Stimulated activated CD4-positive, alpha-beta T cell treated with anti-CD3 and anti-CD28 coated beads, Interleukin-12 subunit alpha, Interleukin-12 subunit beta, amount 100 ng/mL, for 48 hours (primary cell): Measurements from ENCODE around the gene HVCN1.
"Not testable (repeated sequence)": the region's sequence is repeated elsewhere in the genome, so short reads cannot be mapped to it uniquely, and the experiment has no call there.

ENCODE experiments used
- DNase-seq, 3 donors: peaks; one replicate each; pipeline ENCODE4 v3.0.0-alpha.2; 2020; ENCODE audit warnings: low read depth in 2 of 3, low spot score in 1 of 3

Gene HVCN1, protein sequence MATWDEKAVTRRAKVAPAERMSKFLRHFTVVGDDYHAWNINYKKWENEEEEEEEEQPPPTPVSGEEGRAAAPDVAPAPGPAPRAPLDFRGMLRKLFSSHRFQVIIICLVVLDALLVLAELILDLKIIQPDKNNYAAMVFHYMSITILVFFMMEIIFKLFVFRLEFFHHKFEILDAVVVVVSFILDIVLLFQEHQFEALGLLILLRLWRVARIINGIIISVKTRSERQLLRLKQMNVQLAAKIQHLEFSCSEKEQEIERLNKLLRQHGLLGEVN

DNA sequence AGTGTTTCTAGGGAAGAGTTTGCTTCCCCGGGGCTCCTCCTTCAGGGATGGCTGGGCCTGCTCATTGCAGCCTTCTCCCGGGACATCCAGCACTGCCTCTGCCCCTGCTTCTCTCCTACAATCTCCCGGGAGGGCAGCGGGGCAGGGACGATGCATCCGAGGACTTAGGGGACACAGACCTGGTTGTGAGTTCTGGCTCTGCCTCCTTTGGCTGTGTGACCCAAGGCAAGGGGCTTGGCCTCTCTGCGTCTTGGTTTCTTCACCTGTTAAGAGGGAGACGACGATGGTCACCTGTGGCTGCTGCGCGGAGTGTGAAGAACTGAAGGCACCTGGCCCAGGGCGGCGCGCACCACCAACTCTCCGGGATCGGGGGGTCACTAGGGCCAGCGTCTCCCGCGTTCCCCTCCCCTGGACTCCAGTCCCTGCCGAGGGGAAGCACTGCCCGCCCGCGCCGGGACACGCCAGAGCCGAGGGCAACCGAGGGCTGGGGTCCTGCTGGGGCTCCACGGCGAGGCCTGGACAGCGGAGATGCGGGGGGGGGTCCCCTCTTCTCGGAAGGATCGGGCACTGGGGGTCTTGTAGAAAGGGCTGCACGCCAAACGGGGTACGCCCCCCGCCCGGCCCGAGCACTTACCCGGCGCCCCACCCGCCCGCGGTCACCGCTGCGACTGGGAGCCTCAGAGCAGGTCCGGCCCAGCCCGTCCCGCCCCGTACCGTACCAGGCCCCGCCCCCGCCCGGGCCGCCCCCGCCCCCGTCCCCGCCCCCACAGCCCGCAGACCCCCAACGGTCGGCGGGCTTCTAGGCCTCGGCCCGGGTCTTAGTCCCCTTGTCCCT is at the start of gene HVCN1:
Gene HVCN1 (minus strand): TSS at position 670 of the 835 bp plus-strand sequence. CDS start 5,870 bp downstream, outside the sequence.
- peak in 1 of 3 donors; percentile 16 for DNase-seq

DNA sequence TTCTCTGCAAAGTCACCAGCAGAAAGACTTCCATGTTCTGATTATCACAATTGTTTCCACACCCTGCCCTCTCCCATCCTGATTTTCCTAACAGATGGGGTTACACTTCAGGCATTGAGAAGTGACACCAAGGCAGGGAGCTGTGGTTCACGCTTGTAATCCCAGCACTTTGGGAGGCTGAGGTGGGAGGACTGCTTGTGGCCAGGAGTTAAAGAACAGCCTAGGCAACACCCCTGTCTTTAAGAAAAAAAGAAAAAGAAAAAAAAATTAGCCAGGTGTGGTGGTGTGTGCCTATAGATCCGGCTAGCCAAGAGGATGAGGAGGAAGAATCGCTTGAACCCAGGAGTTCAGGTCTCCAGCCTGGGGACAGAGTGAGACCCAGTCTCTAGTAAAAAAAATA is 48.6 kb upstream of the HVCN1 start:
- DNase-seq: no peak

DNA sequence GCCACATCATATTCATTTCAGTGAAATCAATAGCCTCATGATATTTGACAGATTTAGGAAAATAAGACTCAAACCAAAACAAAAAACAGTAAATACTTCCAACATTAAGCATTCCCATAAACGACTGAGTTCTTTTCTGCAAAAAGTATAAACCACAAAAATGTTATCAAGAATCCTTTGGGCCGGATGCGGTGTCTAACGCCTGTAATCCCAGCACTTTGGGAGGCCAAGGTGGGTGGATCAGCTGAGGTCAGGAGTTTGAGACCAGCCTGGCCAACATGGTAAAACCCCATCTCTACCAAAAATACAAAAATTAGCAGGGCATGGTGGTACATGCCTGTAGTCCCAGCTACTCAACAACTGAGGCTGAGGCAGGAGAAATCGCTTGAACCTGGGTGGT is 48.1 kb upstream of the HVCN1 start:
- DNase-seq: not testable (repeated sequence)

DNA sequence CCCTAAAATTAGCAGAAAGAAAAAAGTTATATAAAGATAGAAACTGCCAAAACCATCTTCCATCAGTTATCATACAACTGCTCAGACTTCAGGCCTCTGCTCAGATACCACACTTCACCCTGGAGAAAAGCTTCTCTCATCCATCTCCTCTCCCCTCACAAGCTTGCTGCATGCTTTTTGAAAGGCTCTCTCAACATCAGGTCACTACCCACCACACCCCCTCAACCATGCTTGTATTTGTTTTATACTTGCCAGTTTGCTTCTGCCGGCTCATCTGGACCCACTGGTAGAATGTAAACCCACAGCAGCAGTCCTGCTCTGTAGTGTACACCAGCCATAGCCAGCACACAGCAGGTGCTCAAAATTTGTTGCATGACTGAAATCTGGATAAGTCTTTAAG is 45.0 kb upstream of the HVCN1 start:
- no peak for DNase-seq

DNA sequence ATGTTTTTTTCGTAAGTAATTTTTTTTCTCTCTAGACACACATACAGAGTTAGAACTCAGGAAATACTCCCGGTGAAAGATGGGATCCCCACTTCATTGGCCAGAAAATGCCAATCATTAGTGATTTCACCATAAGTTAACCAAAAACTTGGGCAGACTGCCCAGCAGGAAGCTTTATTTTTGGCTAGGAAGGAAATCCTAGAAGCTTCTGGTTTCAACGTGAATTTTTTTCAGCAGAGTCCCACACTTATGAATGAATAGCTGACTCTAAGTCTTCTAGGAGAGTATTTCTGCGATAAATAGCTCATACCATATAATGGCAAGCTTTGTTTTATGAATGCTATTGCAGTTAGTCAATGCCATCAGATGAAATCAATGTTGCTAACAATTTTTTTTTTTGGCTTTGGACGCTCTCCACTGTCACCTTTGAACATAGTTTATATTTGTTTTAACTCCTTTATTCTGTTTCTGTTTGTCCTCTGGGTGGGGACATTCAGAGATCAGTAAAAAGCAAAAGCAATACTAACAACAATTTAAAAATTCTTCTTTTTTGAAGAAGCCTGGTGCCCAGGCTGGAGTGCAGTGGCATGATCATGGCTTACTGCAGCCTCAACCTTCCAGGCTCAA is 44.3 kb upstream of the HVCN1 start:
- DNase-seq: no peak

DNA sequence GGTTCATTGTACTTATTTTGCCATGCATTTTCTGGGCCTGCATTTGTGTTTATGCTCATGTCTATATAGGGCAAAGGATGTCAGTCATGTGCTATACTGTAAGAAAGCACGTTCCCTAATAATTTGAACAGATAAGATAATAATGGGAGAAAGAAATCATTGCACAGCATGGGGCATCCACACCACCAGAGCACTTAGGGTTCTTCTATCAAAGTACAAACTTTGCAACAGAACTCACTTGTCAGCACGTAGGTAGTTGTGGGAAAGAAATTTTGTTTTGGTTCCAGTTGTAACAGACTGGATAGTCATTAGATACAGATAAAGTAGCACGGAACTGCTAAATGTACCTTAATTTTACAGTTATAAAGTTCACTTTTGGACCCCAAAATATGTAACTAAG is 43.7 kb upstream of the HVCN1 start:
- DNase-seq: no peak

DNA sequence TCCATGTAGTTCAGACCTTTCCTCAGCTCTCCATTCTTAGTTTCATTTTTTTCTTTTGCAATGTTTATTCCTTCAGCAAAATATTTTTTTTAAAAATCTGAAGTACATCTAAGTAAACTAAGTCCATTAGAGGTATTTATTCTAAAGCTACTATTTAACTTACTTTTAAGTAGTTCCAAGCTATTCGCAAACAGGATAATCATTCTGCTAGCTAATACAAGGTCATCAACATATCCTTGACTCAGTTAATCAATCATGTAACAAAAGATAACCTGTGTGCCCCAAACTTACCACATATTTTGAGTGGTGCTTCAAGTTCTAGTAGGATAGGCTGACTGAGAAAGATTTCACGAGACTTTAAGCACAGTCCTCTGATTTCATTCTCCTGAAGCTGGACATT is 42.6 kb upstream of the HVCN1 start:
- DNase-seq: no peak

DNA sequence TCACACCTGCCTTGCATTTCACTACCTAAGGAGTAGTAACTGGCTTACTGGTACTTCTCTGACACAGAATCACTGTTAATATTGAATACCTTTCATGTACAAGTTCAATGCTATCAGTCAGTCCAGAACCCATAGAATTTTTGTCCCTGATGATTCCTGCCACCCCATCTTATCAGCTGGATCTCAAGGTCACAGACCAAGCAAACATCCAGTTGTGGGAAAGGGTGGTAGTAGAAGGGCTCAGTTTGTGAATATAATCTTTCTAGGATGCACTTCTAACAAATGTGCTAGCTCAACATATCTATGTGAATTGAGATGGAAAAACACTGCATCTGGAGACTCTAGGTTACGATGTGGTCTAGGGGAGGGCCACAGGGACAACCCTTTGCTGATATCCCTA is 39.7 kb upstream of the HVCN1 start:
- no peak for DNase-seq

DNA sequence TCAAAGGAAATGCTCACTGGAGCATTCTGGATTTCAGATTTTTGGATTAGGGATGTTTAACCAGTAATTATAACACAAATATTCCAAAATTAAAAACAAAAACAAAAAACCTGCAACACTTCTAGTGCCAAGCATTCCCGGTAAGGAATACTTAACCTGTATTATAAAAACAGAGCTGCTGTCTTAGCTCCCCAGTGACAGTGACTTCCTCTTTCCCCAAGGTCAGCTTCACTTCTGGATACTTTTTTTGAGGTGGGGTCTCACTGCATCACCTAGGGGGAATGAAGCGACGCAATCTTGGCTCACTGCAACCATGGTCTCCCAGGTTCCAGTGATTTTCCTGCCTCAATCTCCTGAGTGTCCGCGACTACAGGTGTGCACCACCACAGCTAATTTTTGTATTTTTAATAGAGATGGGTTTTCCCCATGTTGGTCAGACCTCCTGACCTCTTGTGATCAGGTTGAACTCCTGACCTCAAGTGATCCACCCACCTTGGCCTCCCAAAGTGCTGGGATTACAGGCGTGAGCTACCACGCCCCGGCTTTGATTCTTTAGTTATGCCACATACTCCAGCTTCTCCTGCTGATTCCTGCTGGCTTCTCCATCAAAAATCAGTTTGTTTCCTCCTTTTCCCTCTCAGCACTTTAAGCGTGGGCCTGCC is 37.9 kb upstream of the HVCN1 start:
- DNase-seq: no peak

DNA sequence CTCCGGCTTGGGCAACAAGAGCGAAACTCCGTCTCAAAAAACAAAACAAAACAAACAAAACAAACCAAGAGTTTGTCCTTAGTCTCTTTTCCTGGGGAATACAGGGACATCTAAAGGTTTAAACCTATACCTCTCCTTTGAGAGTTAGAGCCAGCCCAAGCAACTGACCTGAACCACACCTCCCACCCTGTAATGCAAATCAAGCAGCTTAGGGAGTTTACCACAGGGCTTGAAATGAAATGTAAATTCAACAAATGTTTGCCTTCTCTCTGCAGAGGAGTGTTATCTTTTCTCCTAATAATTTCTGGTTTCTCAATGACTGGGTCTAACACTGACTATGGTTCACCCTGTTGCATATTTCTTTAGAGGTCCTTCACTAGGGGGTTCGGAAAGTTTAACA is 37.1 kb upstream of the HVCN1 start:
- no peak for DNase-seq

DNA sequence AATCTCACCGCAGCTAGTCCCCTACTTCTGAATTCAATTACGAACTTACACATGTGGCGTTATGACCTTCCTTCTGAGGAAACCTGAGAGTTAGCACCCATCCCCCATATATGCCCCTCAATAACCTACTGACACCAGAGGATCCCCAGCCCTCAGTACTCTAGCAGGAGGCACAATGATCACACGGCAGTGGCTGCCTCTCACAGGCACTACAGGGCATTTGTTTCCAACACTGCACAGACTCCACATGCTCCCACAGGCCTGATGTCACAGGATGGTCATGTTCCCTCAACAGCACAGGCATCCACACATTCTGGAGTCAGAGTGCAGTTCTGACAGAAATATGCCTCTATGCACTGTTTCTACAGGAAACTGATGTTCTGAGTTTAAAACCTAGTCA is 36.4 kb upstream of the HVCN1 start:
- no peak for DNase-seq

DNA sequence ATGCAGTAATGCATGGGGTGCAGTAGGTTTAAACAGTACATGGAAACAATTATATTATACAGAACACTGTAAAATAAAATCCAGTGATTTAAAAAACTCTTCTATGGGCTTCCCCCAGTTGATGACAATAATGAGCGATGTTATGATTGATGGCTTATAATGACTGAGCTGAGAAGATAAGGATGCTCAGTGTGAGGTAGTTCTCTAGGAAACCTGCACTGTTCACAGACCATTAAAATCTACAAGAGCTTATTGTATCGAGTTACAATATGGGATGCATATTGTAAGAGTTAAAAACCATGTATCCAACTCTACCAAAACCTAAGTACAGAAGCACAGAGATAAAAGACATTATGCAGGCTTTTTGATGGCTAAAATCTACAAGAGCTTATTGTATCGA is 34.0 kb upstream of the HVCN1 start:
- DNase-seq: not testable (repeated sequence)

DNA sequence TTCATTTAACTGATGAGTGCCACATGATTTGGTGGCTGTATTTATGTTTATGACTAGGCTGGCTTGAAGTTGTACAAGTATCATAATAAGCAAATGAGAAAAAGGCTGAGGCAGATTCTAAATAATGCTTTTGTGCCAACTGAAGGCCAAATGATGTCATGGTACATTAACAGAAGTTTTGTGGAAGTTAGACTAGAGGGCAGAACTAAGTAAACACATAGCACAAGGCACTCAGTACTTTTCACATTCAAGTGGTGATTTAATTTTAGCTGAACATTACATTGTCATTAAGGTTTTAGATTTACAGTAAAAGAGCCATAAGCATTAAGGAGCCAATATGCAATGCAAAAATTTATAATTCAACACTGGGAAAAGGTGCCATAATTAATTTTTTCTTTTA is 32.7 kb upstream of the HVCN1 start:
- no peak for DNase-seq

DNA sequence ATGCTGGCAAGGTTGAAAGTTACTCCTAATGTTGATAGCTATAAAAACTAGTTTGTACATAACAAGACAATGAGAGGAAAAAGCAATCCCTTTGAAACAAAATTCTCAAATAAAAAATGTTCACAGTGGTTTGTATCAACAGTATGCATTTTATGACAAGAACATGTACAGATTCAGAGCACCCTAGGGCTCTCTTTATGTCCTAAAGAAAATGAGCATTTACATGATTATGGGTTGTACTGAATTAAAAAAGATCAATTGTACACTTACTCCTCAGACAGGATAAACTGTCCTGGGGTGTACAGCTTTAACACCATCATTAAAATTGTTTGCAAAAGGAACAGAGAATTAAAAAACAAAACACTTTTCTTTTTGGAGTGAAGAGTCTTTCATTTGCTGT is 31.6 kb upstream of the HVCN1 start:
- no peak for DNase-seq

DNA sequence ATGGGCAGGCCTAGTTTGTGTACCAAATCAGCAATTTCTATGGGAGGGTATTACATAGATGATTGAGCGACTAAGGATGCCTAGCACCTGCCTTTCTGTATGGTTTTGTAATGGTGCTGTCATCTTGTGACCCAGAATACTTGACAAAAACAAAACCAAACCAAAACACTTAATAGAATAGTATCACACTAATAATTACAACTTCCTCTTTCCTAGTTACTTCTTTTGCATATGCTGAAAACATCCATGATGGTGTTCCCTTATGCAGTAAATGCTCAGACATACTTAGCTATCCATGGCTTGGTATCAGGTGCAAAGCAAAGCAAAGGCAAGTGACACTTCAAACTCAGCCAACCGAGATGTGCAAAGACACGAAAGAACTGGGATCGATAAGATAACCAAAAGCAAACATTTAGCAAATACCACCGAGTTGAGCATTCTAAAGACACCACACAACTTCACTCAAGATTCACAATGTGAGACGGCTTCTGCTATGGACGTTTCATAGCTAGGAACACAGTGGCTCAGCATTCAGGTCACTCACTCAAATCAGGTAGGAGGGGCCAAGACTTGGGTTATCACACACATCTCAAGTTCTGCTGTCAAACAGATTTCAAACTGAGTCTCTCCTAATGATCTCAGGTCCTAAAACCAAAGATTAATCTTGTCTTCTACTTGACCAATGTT is 29.4 kb upstream of the HVCN1 start:
- no peak for DNase-seq

DNA sequence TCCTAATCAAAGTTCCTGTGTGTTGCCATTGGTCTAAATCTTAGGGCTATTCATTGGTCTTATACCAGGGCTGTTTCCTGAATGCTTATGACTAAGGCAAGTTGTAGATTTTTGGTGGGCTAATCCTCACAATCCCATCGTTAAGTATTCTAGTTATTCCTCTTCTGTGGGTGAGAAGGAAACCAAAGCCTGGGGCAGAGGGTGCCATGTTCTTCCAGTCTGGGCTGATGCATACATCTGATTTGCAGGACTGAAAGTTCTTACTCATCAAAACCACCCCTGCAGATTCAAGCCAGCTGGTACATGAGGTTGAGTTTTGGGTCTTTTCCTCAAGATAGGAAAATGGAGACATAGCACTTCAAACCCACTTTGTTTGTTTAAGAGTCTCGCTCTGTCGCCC is 28.1 kb upstream of the HVCN1 start:
- DNase-seq: no peak

DNA sequence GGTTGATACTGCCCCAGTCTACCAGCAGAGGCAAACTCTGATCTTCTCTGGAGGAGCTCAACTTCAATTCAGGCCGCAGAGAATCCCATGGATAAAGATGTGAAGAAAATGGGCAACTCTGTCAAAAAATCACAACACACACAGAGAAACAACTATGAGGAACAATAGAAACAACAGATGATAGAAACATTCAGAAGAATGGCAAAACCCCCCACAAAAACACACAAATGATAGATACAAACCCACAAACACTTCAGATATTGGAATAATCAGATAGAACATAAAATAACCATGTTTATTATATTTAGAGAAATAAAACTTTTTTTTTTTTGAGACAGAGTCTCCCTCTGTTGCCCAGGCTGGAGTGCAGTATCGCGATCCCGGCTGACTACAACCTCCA is 20.0 kb upstream of the HVCN1 start:
- DNase-seq: no peak

DNA sequence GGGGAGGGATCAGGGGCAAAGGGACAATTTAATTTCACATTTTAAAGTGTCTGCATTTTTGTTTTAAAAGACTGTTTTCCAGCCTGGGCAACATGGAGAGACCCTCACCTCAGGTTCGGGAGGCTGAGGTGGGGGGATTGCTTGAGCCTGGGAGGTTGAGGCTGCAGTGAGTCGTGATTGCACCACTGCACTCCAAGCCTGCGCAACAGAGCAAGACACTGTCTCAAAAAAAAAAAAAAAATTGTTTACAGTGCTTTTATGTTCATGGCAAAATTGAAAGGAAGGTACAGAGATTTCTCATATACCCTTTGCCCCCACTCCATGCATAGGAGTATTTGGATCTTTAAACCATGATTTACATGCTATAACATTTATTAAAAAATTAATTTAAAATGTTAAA is 16.4 kb upstream of the HVCN1 start:
- DNase-seq: no peak

DNA sequence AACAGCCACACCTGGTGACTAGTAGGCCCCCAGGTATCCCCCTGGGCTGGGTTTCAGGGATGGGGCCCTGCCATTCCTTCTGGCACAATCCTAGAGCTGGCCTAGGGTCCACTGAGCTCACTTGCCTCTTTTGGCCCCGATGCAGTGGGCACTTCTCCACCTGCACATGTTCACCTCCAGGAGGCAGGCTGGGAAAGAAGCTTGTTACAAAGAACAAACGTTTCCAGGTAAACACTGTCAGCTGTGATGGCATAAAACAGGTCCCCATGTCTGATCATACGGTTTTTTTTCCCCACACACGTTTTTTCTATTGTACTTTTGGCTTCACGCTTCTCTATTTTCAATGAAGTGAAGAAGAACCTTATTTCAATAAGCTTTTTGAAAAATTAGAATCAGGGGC is 15.8 kb upstream of the HVCN1 start:
- DNase-seq: no peak

DNA sequence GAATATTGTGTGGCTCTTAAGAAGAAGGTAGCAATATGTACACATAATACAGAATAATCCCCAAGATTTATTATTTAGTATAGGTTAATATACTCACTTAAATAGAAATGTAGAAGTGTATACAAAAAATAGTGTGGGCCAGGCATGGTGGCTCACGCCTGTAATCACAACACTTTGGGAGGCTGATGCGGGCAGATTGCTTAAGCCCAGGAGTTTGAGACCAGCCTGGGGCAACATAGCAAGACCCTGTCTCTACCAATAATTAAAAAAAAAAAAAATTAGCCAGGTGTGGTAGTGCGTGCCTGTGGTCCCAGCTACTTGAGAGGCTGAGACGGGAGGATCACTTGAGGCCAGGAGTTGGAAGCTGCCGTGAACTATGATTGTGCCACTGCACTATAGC is 15.3 kb upstream of the HVCN1 start:
- no peak for DNase-seq

DNA sequence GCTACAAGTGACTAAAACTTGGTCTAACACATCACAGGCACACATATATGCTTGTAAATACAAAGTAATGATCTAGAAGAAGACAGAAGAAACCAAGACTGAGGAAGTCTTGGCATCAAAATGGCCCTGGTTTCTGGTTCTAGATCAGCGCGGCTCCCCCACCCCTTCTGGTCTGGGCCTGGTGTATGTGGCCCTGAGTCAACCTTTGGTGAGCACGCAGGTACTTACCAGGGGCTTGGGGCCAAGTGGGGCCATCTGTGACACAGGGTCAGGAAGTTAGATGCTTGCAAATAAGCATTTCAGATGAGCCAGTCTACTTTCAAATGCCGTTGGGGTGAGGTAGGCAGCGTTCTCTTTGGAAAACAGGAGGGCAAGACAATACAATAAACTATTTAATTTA is 13.2 kb upstream of the HVCN1 start:
- DNase-seq: no peak
